Smooth muscle cell (in vitro differentiated cells): ENCODE results near the gene TNNT2. TPM values are rescaled to one million over a fixed set of nuclear protein-coding genes. Genes with fewer than 3 reads are reported as not detected.

Source experiments
- DNase-seq: peaks from one replicate; lab custom pipeline; 2025; ENCODE audit not compliant: unreplicated experiment; lab: John Stamatoyannopoulos, UW
- H2AFZ ChIP-seq: fragments of 200-600 bp; sonication (generic); 2 replicates; pipeline ENCODE4 v1.6.0; 2016; ENCODE audit warnings: antibody characterized with exemption, low read depth, mild to moderate bottlenecking
- H3F3A ChIP-seq: fragments of 200-600 bp; sonication (generic); 2 replicates; pipeline ENCODE4 v1.6.0; 2017; ENCODE audit warnings: antibody characterized with exemption, low read depth
- H3K27ac ChIP-seq: fragments of 200-600 bp; sonication (generic); 2 replicates; pipeline ENCODE4 v1.5.1; 2016; ENCODE audit warnings: low read depth, mild to moderate bottlenecking
- H3K27me3 ChIP-seq: fragments of 200-600 bp; sonication (generic); 2 replicates; pipeline ENCODE4 v1.6.1; 2016; ENCODE audit warnings: low read depth, mild to moderate bottlenecking
- H3K36me3 ChIP-seq: fragments of 200-600 bp; sonication (generic); 2 replicates; pipeline ENCODE4 v1.5.1; 2016; ENCODE audit warnings: low read depth
- H3K4me1 ChIP-seq: fragments of 200-600 bp; sonication (generic); 2 replicates; pipeline ENCODE4 v1.5.1; 2016; ENCODE audit warnings: low read depth
- H3K4me2 ChIP-seq: fragments of 200-600 bp; sonication (generic); 2 replicates; pipeline ENCODE4 v1.6.0; 2016; ENCODE audit warnings: mild to moderate bottlenecking
- H3K4me3 ChIP-seq: fragments of 200-600 bp; sonication (generic); 2 replicates; pipeline ENCODE4 v1.5.1; 2016; ENCODE audit warnings: mild to moderate bottlenecking
- H3K79me2 ChIP-seq: fragments of 200-600 bp; sonication (generic); 2 replicates; pipeline ENCODE4 v1.6.0; 2016; ENCODE audit warnings: low read depth, mild to moderate bottlenecking
- H3K9ac ChIP-seq: fragments of 200-600 bp; sonication (generic); 2 replicates; pipeline ENCODE4 v1.6.0; 2016; ENCODE audit warnings: low read depth
- H3K9me3 ChIP-seq: fragments of 200-600 bp; sonication (generic); replicated peaks from 2 replicates; pipeline ENCODE4 v1.5.1; 2016; ENCODE audit warnings: low read depth
- H4K20me1 ChIP-seq: fragments of 200-600 bp; sonication (generic); 2 replicates; pipeline ENCODE4 v1.6.0; 2016; ENCODE audit warnings: low read depth
- WGBS: methylation state at CpG from one replicate; pipeline ENCODE4 v1.1.7; 2016; ENCODE audit warnings: low lambda C conversion rate; 5-methylcytosine and 5-hydroxymethylcytosine counted together
- polyA plus RNA-seq: library from polyadenylated mRNA; unstranded; fragments of >200 nt; fragmentation: Nextera tagmentation; extraction: Ambion mirVana; gene quantifications from 2 replicates; pipeline ENCODE4 v1.2.1, GENCODE V29; 2016
- total RNA-seq: library from RNA; depleted of rRNA; stranded (reverse); fragments of >200 nt; gene quantifications from 2 replicates; pipeline ENCODE4 v1.2.3, GENCODE V29; 2014
- TF ChIP-seq, protein P1 (sequence below): fragments of 200-600 bp; sonication (generic); IDR thresholded peaks from 2 replicates; pipeline ENCODE4 v1.5.1; 2017; ENCODE audit warnings: borderline replicate concordance, mild to moderate bottlenecking, antibody characterized with exemption; ENCODE audit not compliant: insufficient read depth, poor library complexity, severe bottlenecking

The TNNT2 gene
- total and polyA plus RNA-seq, 2 experiments from 2014 or later = 4.4 to 6.5 TPM

DNA sequence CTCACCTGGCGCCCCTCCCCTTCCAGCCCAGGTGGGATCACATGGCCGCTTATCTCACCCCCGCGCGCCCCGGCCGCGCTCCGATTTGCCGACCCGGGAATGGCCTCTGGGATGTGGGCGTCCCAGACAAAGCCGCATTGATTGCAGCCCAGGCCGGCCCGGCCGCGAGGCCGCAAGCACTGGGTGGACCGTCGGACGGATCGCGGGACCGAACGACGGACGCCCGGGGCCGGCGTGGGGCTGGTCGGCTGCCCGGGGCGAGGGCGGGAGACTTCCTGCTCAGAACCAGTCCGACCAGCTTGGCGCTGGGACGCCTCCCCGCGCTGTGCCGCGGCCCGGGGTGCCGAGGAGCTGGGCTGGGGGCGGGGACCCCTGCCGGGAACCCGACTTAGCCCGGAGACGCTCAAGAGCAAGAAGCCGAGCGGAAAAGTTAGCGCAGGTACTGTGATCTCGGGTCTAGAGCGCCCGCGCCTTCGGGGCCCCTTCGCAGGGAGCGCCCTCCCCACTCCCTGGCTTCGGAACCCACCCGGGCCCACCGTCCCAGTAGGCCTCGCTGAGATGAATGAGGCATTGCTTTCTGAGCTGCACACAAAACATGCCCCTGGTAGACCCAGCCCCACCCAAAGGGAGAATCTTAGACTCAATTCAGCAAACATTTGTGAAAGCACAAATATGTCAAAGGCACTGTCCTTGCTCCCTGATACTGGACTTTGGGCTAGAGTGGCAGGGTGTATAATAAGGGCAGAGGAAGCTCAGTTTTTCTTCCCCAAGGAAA is 22.1 kb upstream of the TNNT2 start:
- H3K79me2 ChIP-seq = no peaks in the 10 kb centered on the region
- H4K20me1 ChIP-seq = no peaks in the 10 kb centered on the region
- H3K4me2 ChIP-seq = peak overlapping the region; percentile 84
- H3K4me1 ChIP-seq = peaks cover 8% of the 10 kb centered on the region
- WGBS = 6% methylated on average over 49 of the region's 62 CpGs
- no peak overlapping the region for H3K27ac ChIP-seq
- H2AFZ ChIP-seq = peak overlapping the region; percentile 69
- peak overlapping the region; percentile 24 for H3K9ac ChIP-seq
- H3K4me3 ChIP-seq = peak overlapping the region; percentile 48
- peaks cover 25% of the 10 kb centered on the region for H3K27me3 ChIP-seq
- H3K9me3 ChIP-seq = no peaks in the 10 kb centered on the region
- no peaks in the 10 kb centered on the region for H3K36me3 ChIP-seq
- H3F3A ChIP-seq = peaks cover 24% of the 10 kb centered on the region
- TF ChIP-seq, protein P1, sequence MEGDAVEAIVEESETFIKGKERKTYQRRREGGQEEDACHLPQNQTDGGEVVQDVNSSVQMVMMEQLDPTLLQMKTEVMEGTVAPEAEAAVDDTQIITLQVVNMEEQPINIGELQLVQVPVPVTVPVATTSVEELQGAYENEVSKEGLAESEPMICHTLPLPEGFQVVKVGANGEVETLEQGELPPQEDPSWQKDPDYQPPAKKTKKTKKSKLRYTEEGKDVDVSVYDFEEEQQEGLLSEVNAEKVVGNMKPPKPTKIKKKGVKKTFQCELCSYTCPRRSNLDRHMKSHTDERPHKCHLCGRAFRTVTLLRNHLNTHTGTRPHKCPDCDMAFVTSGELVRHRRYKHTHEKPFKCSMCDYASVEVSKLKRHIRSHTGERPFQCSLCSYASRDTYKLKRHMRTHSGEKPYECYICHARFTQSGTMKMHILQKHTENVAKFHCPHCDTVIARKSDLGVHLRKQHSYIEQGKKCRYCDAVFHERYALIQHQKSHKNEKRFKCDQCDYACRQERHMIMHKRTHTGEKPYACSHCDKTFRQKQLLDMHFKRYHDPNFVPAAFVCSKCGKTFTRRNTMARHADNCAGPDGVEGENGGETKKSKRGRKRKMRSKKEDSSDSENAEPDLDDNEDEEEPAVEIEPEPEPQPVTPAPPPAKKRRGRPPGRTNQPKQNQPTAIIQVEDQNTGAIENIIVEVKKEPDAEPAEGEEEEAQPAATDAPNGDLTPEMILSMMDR = no peak
- no peak for DNase-seq

DNA sequence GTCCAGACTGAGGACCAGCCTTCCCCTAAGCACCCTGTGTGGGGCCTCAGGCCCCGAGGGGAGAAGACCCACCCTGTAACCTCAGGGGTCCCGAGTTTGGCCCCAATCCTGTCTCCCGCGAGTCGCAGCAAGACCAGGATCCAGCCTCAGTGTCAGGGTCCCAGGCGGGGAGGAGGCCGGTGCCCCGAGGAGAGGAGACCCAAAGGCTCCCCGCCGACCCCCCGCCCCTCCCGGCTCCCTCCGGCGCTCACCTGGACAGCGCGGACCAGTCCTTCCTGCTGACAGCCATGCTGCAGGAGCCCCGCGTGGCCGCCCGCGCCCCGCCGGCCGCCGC is 21.5 kb upstream of the TNNT2 start, which contains the start of gene LAD1:
TSS of gene LAD1 (minus strand) at position 307 of the 334 bp plus-strand sequence. CDS start at position 289, 18 bp downstream.
- H3K4me3 ChIP-seq = peak within 1 kb of the TSS; percentile 48
- TF ChIP-seq, protein P1 = no peak
- peaks cover 8% of the 10 kb centered on the region for H3K4me1 ChIP-seq
- no peaks in the 10 kb centered on the region for H4K20me1 ChIP-seq
- H3K9me3 ChIP-seq = no peaks in the 10 kb centered on the region
- H2AFZ ChIP-seq = peak within 1 kb of the TSS; percentile 69
- H3K79me2 ChIP-seq = no peaks in the 10 kb centered on the region
- peak within 1 kb of the TSS; percentile 84 for H3K4me2 ChIP-seq
- no peak for DNase-seq
- H3K36me3 ChIP-seq = no peaks in the 10 kb centered on the region
- peak within 1 kb of the TSS; percentile 24 for H3K9ac ChIP-seq
- peaks cover 25% of the 10 kb centered on the region for H3K27me3 ChIP-seq
- H3K27ac ChIP-seq = peak within 1 kb of the TSS; percentile 62
- WGBS = 16% methylated on average over 24 of the region's 25 CpGs
- peaks cover 24% of the 10 kb centered on the region for H3F3A ChIP-seq

DNA sequence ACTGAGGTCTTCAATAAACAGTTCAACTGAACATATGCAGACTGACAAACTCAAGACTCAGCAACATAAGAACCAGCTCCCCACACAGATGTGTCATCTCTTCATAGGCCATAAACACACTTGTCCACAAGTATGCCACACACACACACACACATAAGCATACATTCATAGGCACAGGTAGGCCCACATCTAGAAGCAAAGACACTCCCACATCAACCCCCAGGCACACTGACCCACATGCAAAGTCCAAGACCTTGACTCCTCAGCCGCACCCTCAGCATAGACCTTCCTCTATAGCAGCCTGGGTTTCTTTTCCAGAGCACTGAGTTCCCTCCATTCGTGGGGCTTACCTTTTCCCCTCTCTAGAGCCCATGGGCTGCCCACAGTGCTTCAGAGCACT is 20.2 kb upstream of the TNNT2 start:
- 85% methylated on average over 2 of the region's 2 CpGs for WGBS
- H3F3A ChIP-seq = peaks cover 24% of the 10 kb centered on the region
- peak overlapping the region; percentile 62 for H3K27ac ChIP-seq
- peak overlapping the region; percentile 61 for H3K4me2 ChIP-seq
- no peaks in the 10 kb centered on the region for H3K79me2 ChIP-seq
- no peak overlapping the region for H2AFZ ChIP-seq
- peaks cover 8% of the 10 kb centered on the region for H3K4me1 ChIP-seq
- DNase-seq = no peak
- TF ChIP-seq, protein P1 = no peak
- H3K9ac ChIP-seq = no peak overlapping the region
- H4K20me1 ChIP-seq = no peaks in the 10 kb centered on the region
- H3K36me3 ChIP-seq = no peaks in the 10 kb centered on the region
- no peaks in the 10 kb centered on the region for H3K9me3 ChIP-seq
- peak overlapping the region; percentile 48 for H3K4me3 ChIP-seq
- H3K27me3 ChIP-seq = peaks cover 21% of the 10 kb centered on the region
